Fibroblast of lung (primary cell): Measurements from ENCODE around the gene AKAP8.

Experiments used
- EZH2 ChIP-seq: IDR thresholded peaks from 2 replicates; pipeline ENCODE4 v1.5.1; 2012; ENCODE audit warnings: low read length, control low read depth, mild to moderate bottlenecking; ENCODE audit errors: missing control alignments
- TF ChIP-seq, protein P1 (sequence below), 2 donors: IDR thresholded peaks in 1 of 2; conservative IDR thresholded peaks in 1 of 2; 1 replicate in 1 of 2; 2 replicates in 1 of 2; pipeline ENCODE4 v1.5.1; 2011 to 2012; ENCODE audit warnings: low read length in 2 of 2, control low read depth in 1 of 2, inconsistent platforms in 1 of 2, low read depth in 1 of 2, mild to moderate bottlenecking in 1 of 2

DNA sequence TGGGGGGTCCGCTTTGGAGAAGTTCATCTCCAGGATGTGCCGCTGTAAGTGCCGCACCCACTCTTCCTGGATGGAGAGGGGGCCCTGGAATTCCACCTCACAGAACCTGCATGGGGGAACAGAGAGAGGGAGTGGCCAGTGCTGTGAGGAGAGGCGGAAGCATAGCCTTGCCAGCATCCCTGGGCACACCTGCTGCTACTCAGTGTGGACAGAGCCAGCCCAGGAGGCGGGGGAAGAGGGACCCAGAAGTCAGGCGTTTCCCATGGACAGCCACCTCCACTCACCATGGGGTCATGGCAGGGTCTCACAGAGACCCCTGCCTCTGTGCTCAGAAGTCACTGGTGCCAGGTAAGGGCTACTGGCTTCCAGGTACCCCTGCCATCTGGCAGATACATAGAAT, 43.5 kb upstream of the AKAP8 start:
- TF ChIP-seq, protein P1, sequence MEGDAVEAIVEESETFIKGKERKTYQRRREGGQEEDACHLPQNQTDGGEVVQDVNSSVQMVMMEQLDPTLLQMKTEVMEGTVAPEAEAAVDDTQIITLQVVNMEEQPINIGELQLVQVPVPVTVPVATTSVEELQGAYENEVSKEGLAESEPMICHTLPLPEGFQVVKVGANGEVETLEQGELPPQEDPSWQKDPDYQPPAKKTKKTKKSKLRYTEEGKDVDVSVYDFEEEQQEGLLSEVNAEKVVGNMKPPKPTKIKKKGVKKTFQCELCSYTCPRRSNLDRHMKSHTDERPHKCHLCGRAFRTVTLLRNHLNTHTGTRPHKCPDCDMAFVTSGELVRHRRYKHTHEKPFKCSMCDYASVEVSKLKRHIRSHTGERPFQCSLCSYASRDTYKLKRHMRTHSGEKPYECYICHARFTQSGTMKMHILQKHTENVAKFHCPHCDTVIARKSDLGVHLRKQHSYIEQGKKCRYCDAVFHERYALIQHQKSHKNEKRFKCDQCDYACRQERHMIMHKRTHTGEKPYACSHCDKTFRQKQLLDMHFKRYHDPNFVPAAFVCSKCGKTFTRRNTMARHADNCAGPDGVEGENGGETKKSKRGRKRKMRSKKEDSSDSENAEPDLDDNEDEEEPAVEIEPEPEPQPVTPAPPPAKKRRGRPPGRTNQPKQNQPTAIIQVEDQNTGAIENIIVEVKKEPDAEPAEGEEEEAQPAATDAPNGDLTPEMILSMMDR (conservative IDR thresholded peaks at IDR 0.05 in 1 of 2, IDR thresholded peaks at IDR 0.05 in 1 of 2; ENCODE audit: low read depth in 1 of 2, low read length in 2 of 2), result no peak
- TF ChIP-seq EZH2, result no peak
